H9 (cell line): ENCODE measurements around the gene DDX24. TPM values are rescaled to one million over a fixed set of nuclear protein-coding genes. Genes with fewer than 3 reads are reported as not detected.

ENCODE experiments used
- DNase-seq: peaks from one replicate; pipeline ENCODE4 v3.0.0-alpha.2; 2017
- H2AFZ ChIP-seq: one replicate; pipeline ENCODE4 v1.6.1; 2013; ENCODE audit warnings: mild to moderate bottlenecking, low read length, control low read depth, moderate library complexity
- H2AK5ac ChIP-seq: 2 replicates; pipeline ENCODE4 v1.6.1; 2013; ENCODE audit warnings: low read length, control low read depth, mixed read lengths; ENCODE audit not compliant: insufficient read length
- H2BK120ac ChIP-seq: one replicate; pipeline ENCODE4 v1.6.1; 2013; ENCODE audit warnings: low read depth, mild to moderate bottlenecking, low read length, control low read depth, inconsistent platforms; ENCODE audit not compliant: poor library complexity, severe bottlenecking
- H2BK12ac ChIP-seq: 2 replicates; pipeline ENCODE4 v1.6.1; 2013; ENCODE audit warnings: low read length, control low read depth, mixed read lengths, low read depth; ENCODE audit not compliant: insufficient read length
- H2BK15ac ChIP-seq: 2 replicates; pipeline ENCODE4 v1.6.1; 2013; ENCODE audit warnings: low read depth, low read length, control low read depth
- H2BK20ac ChIP-seq: one replicate; pipeline ENCODE4 v1.6.1; 2013; ENCODE audit warnings: low read depth, mild to moderate bottlenecking, low read length, control low read depth, inconsistent platforms; ENCODE audit not compliant: poor library complexity, severe bottlenecking
- H2BK5ac ChIP-seq: 2 replicates; pipeline ENCODE4 v1.6.1; 2013; ENCODE audit warnings: low read length, control low read depth, mixed read lengths; ENCODE audit not compliant: insufficient read length
- H3K14ac ChIP-seq: 2 replicates; pipeline ENCODE4 v1.6.1; 2013; ENCODE audit warnings: low read length, control low read depth; ENCODE audit not compliant: insufficient read depth
- H3K18ac ChIP-seq: 2 replicates; pipeline ENCODE4 v1.6.1; 2013; ENCODE audit warnings: low read depth, mild to moderate bottlenecking, mixed read lengths, low read length, control low read depth; ENCODE audit not compliant: insufficient read length
- H3K23ac ChIP-seq: 2 replicates; pipeline ENCODE4 v1.6.1; 2013; ENCODE audit warnings: low read length, control low read depth, mixed read lengths, low read depth; ENCODE audit not compliant: insufficient read length
- H3K23me2 ChIP-seq: 2 replicates; pipeline ENCODE4 v1.6.1; 2013; ENCODE audit warnings: low read depth, mild to moderate bottlenecking, mixed read lengths, low read length, control low read depth; ENCODE audit not compliant: insufficient read length, poor library complexity, severe bottlenecking
- H3K27ac ChIP-seq: 2 replicates; pipeline ENCODE4 v1.5.1; 2013; ENCODE audit warnings: low read length, control low read depth, mixed read lengths, low read depth; ENCODE audit not compliant: insufficient read length
- H3K27me3 ChIP-seq: 2 replicates; pipeline ENCODE4 v1.6.1; 2013; ENCODE audit warnings: low read length, control low read depth, inconsistent platforms; ENCODE audit not compliant: insufficient read depth
- H3K4ac ChIP-seq: 2 replicates; pipeline ENCODE4 v1.6.1; 2013; ENCODE audit warnings: low read depth, mild to moderate bottlenecking, control low read depth, inconsistent platforms, low read length, moderate library complexity
- H3K4me1 ChIP-seq: 2 replicates; pipeline ENCODE4 v1.6.1; 2013; ENCODE audit warnings: low read length, control low read depth, inconsistent platforms; ENCODE audit not compliant: insufficient read depth
- H3K4me2 ChIP-seq: 2 replicates; pipeline ENCODE4 v1.6.1; 2013; ENCODE audit warnings: low read length, control low read depth, mixed read lengths; ENCODE audit not compliant: insufficient read length, insufficient read depth
- H3K56ac ChIP-seq: 2 replicates; pipeline ENCODE4 v1.6.1; 2013; ENCODE audit warnings: low read depth, mild to moderate bottlenecking, mixed read lengths, low read length, control low read depth; ENCODE audit not compliant: insufficient read length
- H3K79me1 ChIP-seq: 2 replicates; pipeline ENCODE4 v1.6.1; 2013; ENCODE audit warnings: low read depth, mild to moderate bottlenecking, moderate library complexity, low read length, control low read depth, inconsistent platforms; ENCODE audit not compliant: insufficient read depth, poor library complexity, severe bottlenecking
- H3K79me2 ChIP-seq: 2 replicates; pipeline ENCODE4 v1.6.1; 2013; ENCODE audit warnings: low read length, control low read depth, inconsistent platforms; ENCODE audit not compliant: insufficient read depth
- H3K9ac ChIP-seq: 2 replicates; pipeline ENCODE4 v1.6.1; 2013; ENCODE audit warnings: low read length, control low read depth, mixed read lengths; ENCODE audit not compliant: insufficient read length; ENCODE audit errors: extremely low read depth
- H3K9me3 ChIP-seq: one replicate; pipeline ENCODE4 v1.6.1; 2013; ENCODE audit warnings: low read depth, low read length, inconsistent platforms; ENCODE audit not compliant: control insufficient read depth
- H3T11ph ChIP-seq: one replicate; pipeline ENCODE4 v1.6.1; 2013; ENCODE audit warnings: mild to moderate bottlenecking, low read length, control low read depth, inconsistent platforms
- H4K20me1 ChIP-seq: one replicate; pipeline ENCODE4 v1.6.1; 2013; ENCODE audit not compliant: control insufficient read depth, insufficient read length, insufficient read depth
- H4K5ac ChIP-seq: 2 replicates; pipeline ENCODE4 v1.6.1; 2013; ENCODE audit warnings: low read depth, mild to moderate bottlenecking, mixed read lengths, low read length, control low read depth; ENCODE audit not compliant: insufficient read length
- H4K8ac ChIP-seq: replicated peaks from 2 replicates; pipeline ENCODE4 v1.6.1; 2013; ENCODE audit warnings: low read length, control low read depth, mixed read lengths, low read depth; ENCODE audit not compliant: insufficient read length
- H4K91ac ChIP-seq: 2 replicates; pipeline ENCODE4 v1.6.1; 2013; ENCODE audit warnings: low read depth, mild to moderate bottlenecking, moderate library complexity, mixed read lengths, low read length, control low read depth; ENCODE audit not compliant: insufficient read length
- H3K27ac Mint-ChIP-seq, 3 experiments: 2 replicates in 2 of 3; 3 replicates in 1 of 3; pipeline ENCODE4 v1.8.0; 2020 to 2021; ENCODE audit warnings: mixed read lengths in 3 of 3, mild to moderate bottlenecking in 1 of 3, moderate library complexity in 1 of 3
- H3K27me3 Mint-ChIP-seq: 2 replicates; pipeline ENCODE4 v1.8.0; 2021; ENCODE audit warnings: low read depth, mild to moderate bottlenecking, moderate library complexity, mixed read lengths
- H3K36me3 Mint-ChIP-seq, 3 experiments: 2 replicates in 2 of 3; 3 replicates in 1 of 3; pipeline ENCODE4 v1.8.0; 2020 to 2021; ENCODE audit warnings: low read depth in 3 of 3, mixed read lengths in 3 of 3; ENCODE audit not compliant: insufficient read depth in 1 of 3
- H3K4me1 Mint-ChIP-seq, 2 experiments: 2 replicates each; pipeline ENCODE4 v1.8.0; 2020; ENCODE audit warnings: mixed read lengths in 2 of 2
- H3K4me3 Mint-ChIP-seq, 2 experiments: 2 replicates in 1 of 2; 3 replicates in 1 of 2; pipeline ENCODE4 v1.8.0; 2020 to 2021; ENCODE audit warnings: mild to moderate bottlenecking in 2 of 2, mixed read lengths in 2 of 2, moderate library complexity in 1 of 2
- H3K9me3 Mint-ChIP-seq, 2 experiments: 2 replicates in 1 of 2; 3 replicates in 1 of 2; pipeline ENCODE4 v1.8.0; 2020; ENCODE audit warnings: mild to moderate bottlenecking in 2 of 2, mixed read lengths in 2 of 2, moderate library complexity in 1 of 2
- CTCF ChIP-seq: fragments of 200-600 bp; sonication (generic); conservative IDR thresholded peaks from 3 replicates; pipeline ENCODE4 v1.8.0; 2021; ENCODE audit warnings: antibody characterized with exemption, mild to moderate bottlenecking
- WGBS: extraction: QIAGEN DNeasy Blood & Tissue Kit; methylation state at CpG from one replicate; pipeline ENCODE4 v1.1.7; 2013; ENCODE audit warnings: missing lambda C conversion rate, low lambda C conversion rate, mixed read lengths; ENCODE audit not compliant: insufficient read length; ENCODE audit errors: extremely low coverage; 5-methylcytosine and 5-hydroxymethylcytosine counted together
- total RNA-seq: library from RNA; stranded (reverse); gene quantifications from 2 replicates; pipeline ENCODE4 v1.2.1, GENCODE V29; 2021

Gene DDX24
- total RNA-seq, 1 experiment from 2014 or later = 172 TPM

- Histone ChIP-seq H3K4me2 (no peak overlapping the region), H3K18ac (no peak overlapping the region), H2BK15ac (no peak overlapping the region), H2AK5ac (no peak overlapping the region), H4K8ac (no peak overlapping the region), H3K9me3 (no peaks in the 10 kb centered on the region), H2AFZ (no peak overlapping the region), H3K23ac (no peak overlapping the region), H3K4ac (no peak overlapping the region), H3K79me2 (no peaks in the 10 kb centered on the region), H2BK120ac (no peak overlapping the region), H2BK5ac (no peak overlapping the region), H3K79me1 (no peaks in the 10 kb centered on the region), H3K27me3 (no peaks in the 10 kb centered on the region), H4K20me1 (no peaks in the 10 kb centered on the region), H4K5ac (no peak overlapping the region), H4K91ac (no peak overlapping the region), H2BK20ac (no peak overlapping the region), H3K4me1 (no peaks in the 10 kb centered on the region; the same call in 1 of the 2 replicates), H3T11ph (no peak overlapping the region), H3K14ac (no peak overlapping the region), H3K56ac (no peak overlapping the region), H3K9ac (no peak overlapping the region), H2BK12ac (no peak overlapping the region), H3K27ac (no peak overlapping the region), H3K23me2 (peaks cover 7% of the 10 kb centered on the region)
- Mint-ChIP-seq H3K36me3 (no peaks in the 10 kb centered on the region), H3K9me3 (no peaks in the 10 kb centered on the region), H3K27ac (no peak overlapping the region), H3K4me3 (no peak overlapping the region), H3K27me3 (peaks cover 8% of the 10 kb centered on the region), H3K4me1 (peaks cover 16% of the 10 kb centered on the region in 2 experiments)
- peak; percentile 2 for DNase-seq
- no peak for TF ChIP-seq CTCF
- no CpG with 5 or more reads among the region's 5 CpGs for WGBS
These were observed 45.8 kb upstream of the DDX24 start for GRCh38 chr14:94126800-94127199.
